Measurements from ENCODE around the gene COL18A1.

The COL18A1 gene

DNA sequence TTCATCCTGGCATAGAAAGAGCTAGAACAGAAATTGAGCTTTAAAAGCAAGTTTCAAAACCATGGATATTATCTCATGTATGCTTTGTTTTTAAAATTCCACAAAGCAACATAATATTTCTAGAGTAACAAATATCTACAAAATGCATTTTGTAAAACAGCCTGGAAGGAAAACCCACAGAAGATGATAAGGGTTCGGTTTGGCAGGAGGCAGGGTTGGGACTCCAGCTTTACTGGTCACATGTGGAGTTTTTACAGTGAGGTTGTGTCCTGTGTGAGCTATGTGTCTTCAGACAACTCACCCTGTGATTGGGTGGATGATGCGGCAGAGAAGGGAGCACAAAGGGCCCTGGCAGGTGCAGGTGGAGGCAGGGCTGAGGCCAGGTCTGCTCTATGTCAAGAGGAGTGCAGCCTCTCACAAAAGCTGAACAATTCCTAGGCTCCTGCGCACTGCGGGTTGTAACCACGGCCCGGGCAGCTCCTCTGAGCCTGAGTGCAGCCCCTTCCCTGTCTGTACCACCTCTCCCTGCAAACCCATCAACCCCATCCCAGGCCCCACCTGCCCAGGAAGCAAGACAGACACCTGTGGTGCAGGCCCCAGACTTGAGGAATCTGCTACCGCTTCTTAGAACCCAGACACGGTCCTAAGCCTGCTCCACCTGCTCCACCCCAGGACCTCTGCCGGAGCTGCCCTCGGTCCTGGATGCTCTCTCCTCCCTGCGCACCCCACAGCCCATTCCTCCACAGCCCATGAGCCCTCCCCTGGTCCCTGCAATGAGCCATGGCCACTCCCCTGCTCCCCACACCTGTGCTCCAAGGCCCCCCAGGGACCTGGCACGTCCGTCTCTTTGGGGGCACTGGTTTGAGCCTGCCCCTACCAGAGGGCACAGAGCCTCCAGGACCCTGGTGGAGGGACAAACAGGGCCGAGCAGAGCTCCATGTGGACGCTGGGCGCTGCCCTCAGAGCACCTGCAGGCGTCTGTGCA, 2.8 kb upstream of the COL18A1 start:
- no peak for DNase-seq (ENCODE audit: low read depth)

- DNase-seq (ENCODE audit: low read depth): no peak
Measured at GRCh38 chr21:45403133-45403824, 1.7 kb upstream of the COL18A1 start.

- DNase-seq (ENCODE audit: low read depth): no peak
Measured at GRCh38 chr21:45403825-45404729, 888 bp upstream of the COL18A1 start.

GRCh38 chr21:45405271-45405818, 380 bp downstream of the COL18A1 start:
- DNase-seq (ENCODE audit: low read depth): no peak

DNA sequence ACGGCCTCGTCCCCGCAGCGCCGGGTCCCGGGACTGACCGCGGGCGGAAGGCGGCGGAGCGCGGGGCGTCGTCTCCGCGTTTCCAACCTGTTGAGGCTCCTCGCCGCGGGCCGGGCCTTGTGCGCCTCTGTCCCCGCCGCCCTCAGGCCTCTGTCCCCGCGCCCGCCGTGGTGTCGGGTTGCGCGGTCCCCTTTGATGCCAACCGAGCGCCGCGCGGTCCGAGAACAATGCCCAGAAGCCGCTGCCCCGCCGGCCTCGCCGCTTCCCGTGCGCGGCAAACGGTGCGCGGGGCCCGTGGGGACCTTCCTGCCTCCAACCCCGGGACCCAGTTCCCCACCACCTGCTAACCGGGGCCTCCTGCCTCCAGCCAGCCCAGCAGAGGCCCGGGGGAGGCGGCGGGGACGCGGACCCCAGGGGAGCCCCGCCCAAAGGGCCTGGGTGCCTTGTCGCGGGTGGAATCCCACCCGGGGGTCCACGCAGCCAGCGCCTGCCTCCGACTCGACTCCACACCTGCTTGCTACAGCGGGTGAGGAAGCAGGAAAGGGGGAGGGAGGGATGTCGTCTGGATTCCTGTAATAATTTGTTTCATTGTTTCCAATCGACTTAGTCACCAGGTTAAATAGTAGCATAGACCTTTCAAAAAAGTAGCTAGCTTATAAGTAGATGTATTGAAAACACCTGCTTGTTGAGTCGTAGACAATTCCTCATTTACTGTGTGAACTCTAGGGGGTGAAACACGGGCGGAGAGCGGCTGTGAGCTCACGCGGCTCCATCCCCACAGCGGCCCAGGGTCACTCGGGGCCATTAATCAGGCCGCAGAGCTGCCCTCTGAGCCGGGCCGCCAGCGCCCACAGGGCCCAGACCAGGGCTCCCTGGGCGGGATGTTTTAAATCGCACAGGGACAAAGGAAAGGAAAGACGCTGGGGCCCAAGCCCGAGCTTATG, 1.1 kb downstream of the COL18A1 start:
- DNase-seq (ENCODE audit: low read depth): no peak

GRCh38 chr21:45406801-45407628, 2.0 kb downstream of the COL18A1 start:
- DNase-seq (ENCODE audit: low read depth): no peak

DNA sequence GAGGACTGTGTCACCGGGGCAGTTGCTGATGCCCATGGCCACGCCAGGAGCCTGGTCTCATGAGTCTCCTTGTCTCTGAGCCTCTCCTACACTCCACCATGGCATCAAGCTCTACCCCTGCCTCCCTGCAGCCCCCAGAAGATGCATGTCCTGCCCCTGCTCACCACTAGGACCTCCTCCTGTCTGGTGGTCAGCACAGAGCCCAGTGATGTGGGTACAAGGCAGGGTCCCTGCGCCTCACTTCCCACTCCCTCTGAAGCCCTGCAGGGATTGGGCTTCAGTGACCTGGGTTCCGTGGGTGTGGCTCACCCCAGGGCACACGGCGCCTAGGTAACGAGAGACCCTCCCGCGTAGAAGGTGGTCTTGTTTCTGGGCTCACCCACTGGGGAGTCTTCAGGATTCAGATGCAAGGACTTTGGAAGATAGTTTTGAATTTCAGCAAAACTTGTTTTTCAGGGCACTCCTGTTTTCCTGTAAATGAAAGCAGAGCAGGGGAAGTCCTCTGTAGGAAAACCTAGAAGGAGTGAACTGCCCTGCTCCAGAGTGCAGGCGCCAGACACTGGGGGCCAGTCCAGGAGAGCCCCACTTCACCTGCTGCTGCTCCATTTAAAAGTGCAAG, 2.8 kb downstream of the COL18A1 start:
- no peak for DNase-seq (ENCODE audit: low read depth)

GRCh38 chr21:45408271-45408791, 3.4 kb downstream of the COL18A1 start:
- no peak for DNase-seq (ENCODE audit: low read depth)

DNA sequence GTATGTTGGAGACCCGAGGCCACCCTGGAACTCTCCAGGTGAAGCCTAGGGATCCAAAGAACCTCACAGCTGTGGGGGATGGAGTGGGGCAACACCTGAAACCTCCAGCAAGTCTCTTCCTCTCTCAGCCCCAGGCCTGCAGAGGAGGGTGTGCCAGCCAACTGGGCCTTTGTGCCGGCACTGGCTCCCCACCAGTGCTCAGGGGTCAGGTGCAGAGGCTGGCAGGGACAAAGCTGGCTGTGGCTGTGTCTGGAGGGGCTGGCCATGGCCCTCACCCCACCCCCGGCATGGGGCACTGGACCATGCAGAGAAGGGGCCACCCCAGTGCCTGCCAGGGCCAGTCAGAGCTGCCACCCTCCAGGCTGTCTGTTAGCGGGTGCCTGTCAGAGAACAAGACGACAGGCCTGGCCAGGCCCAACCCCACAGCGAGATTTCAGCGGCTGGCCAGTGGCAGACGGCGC, 3.9 kb downstream of the COL18A1 start:
- no peak for DNase-seq (ENCODE audit: low read depth)

DNA sequence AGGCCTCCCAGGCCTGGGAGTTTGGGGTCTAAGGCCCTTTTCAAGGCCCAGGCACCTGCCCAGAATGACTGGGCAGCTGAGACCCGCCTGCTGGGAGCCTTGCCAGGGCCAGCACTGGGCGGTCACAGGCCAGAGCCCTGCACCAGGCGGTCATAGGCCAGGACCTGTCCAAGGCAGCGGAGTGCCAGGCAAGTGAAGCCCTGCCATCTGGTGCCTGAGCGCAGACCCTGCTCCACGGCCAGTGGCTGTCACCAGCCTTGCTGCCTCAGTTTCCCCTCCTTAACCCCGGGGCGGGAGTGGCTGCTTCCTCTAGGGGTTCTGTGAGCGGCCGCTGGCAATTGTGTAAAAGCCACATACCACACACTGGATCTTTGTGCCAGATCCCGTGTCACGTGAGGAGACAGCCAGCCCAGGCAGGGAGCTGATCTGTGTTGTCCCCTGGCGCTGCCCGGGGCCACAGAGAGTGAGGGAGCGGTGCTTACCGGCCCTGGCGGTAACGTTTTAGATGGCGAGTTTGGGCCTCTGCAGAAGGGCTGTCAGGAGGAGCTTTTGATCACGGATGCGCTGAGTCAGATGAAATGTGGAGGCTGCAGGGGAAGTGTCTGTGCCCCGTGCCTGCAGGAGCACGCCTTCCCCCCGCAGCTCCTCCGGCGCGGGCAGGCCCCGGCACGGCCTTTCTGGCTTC, 4.6 kb downstream of the COL18A1 start:
- no peak for DNase-seq (ENCODE audit: low read depth)

DNA sequence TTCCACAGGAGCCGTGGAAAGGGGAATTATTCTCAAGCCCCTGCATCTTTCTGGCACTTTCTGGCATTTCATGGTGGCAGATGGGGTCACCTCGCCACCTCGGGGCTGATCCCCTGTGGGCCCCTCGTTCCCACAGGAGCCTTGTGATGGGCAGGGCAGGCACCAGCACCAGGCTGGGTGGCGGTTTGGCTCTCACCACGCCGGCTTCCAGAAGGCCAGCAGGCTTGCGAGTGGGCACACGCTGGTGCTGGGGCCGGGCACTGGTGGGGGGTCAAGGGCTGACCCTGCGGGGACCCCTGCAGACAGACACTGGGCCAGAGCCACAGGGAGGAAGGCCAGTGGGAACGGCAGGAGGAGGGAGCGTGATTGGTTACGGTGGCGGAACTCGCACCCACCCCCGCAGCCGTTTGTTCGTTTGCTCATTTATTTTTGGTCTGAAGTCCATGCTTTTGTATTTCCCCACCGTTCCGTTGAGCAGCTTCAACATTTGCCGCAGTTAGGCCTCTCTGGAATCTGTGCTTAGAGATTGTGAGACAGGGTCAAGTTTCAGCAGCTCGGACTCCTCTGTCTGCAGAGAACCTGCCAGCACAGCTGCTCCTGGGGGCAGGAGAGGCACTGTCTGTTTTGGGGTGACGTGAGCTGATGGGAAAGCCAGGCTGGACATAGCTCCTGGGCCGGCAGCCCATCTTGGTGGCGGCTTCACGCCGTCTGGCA, 5.3 kb downstream of the COL18A1 start:
- no peak for DNase-seq (ENCODE audit: low read depth)

- no peak for DNase-seq (ENCODE audit: low read depth)
Measured at GRCh38 chr21:45410865-45411809, 6.2 kb downstream of the COL18A1 start.

DNA sequence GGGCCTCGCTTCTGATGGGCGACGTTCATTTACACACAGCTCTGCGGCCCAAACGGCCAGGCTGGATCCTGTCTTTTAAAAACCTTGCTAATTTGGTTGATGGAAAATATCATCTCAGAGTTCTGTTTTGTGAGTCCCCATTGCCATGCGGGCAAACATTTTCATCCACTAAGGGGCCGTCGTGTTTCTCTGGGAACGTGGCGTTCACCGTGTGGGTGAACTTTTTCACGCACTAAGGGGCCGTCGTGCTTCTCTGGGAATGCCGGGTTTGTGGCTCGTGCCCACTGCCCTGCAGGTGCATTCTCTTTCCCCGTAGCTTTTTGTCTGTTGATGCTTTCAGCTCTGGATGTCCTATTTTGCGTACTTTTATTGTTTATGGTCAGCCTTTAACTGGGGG, 6.8 kb downstream of the COL18A1 start:
- DNase-seq (ENCODE audit: low read depth): no peak

DNA sequence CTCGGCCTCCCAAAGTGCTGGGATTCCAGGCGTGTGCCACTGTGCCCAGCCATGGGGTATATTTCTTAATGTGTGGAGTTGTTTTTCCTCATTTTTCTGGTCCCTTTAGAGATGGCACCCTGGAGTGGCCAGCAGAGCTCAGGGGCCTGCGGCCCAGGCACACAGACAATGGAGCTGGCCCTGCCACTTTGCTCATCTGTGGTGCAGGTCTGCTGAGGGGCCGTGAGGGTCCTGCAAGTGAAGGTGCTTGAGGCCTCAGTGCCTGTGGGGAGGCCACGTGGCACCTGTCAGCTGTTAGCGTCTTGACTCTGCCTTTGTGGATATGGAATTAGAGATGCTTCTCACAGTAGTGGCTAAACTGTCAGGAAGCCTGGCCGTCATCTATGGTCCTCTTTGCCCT, 7.5 kb downstream of the COL18A1 start:
- DNase-seq (ENCODE audit: low read depth): no peak

DNA sequence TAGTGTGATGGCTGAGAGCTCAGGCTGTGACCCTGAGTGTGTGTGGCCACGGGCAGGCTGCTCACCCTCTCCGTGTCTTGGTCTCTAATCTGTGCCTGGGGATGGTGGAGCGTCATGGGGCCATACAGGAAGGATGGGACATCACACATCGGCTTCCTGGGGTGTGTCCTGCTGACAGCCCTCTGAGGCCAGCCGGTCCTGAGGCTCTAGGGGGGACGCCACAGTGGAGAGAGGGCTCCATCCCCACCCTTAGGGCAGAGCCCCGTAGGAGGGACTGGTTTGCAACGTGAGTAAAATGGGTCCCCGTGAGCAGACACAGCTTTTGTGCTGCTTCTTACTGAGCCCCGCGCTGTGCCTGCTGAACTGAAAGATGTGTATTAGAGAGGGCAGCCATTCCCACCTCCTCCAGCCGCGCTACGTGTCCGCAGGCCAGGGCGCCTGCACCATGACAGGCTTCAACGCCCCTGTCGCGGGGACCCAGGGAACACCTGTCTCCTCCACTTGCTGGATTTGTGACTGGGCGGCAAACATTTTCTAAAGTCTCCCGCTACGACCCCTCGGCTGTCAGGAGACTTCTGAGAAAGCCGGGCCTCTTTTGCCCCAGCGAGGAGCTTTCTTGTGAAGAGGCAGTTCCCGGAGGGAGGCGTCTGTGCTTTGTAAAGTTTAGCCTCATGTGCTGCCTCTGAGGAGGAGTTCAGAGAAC, 8.1 kb downstream of the COL18A1 start:
- DNase-seq (ENCODE audit: low read depth): no peak

DNA sequence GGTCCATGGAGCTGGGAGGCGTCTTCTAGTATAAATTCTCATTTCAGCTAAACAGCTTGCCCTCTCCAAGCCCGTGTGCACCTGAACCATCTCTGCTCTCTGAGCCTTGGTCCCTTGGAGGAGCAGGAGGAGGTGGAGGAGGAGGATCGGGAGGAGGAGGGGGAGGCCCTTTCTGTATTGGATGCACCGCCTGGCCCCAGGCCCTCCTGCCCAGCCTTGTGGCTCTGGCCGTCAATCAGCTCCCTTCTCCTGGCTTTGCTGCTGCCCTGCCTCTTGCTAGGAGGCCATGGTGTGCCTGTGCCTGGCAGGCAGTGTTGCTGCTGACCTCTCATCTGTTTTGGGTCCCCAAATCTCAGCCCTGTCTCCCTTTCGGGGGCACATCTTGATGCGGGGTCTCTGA, 9.0 kb downstream of the COL18A1 start:
- DNase-seq (ENCODE audit: low read depth): no peak
